HG02763 (cell line): Measurements from ENCODE around the gene DDI2.
"Not testable (repeated sequence)": the region's sequence is repeated elsewhere in the genome, so short reads cannot be mapped to it uniquely, and the experiment has no call there.

Experiments used
- ATAC-seq: cut with Tn5 transposase; IDR thresholded peaks from one replicate; pipeline ENCODE4 v1.9.1; 2021; ENCODE audit warnings: mild to moderate bottlenecking, moderate library complexity; ENCODE audit not compliant: unreplicated experiment

Gene DDI2

DNA sequence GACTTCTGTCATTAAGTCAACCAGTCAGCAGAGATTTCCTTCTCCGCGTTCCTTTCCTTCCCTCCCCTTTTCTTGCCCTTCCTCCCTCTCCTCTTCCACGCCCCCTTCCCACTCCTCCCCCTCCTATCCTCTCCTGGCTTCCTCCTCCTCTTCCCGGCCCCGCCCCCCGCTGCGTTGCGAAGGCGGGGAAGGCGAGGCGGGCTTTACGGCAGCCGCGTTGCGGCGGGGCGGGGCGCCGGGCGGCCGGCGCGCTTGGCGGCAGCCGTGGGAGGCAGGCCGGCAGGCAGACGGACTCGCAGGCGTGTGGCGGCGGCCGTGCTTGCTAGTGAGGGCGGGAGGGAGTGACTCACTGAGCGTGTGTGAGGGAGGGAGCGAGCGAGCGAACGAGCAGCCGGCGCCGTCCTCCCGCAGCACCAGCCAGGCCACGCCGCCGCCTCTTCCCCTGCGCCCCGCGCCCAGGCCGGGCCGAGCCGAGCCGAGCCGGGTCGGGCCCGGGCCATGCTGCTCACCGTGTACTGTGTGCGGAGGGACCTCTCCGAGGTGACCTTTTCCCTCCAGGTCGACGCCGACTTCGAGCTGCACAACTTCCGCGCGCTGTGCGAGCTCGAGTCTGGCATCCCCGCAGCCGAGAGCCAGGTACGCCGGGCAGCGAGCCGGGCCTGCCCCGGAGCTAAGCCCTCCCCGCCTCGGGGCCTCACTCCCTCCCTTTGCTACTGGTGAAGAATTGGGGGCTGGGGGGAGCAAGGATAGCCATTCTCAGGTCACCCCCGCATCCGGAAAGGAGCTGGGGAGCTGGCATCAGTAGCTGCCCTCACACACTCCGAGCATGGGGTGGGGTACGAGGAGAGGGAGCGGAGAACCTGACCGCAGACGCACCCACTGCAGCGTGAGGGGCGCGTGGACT, at the start of gene DDI2:
TSS of gene DDI2 (plus strand) at position 286 of the 904 bp plus-strand sequence. CDS start at position 499, 213 bp downstream.
- peak; percentile 76 for ATAC-seq

- ATAC-seq = no peak
These were observed 48.7 kb upstream of the DDI2 start for GRCh38 chr1:15568387-15569073.

GRCh38 chr1:15570861-15571260, 46.4 kb upstream of the DDI2 start:
- no peak for ATAC-seq

DNA sequence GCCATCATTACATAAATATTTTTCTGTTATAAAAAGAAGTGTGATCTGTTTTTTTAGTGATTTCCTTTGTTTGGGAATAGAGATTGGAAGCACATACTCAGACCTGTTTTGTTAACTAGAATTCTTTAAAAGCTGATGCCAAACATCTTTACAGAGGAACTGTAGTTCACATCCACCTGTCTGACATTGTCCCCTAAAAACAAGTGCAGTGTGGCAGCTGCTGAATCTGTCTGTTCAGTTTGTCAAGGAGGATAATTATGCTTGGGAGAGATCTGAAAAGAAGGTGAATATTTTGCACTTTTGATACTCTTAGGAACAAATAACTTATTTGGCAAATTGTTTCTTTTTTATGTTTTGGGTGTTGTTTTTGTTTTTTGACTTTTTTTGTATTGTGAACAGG, 46.0 kb upstream of the DDI2 start:
- no peak for ATAC-seq

- ATAC-seq = no peak
These were observed 43.8 kb upstream of the DDI2 start for GRCh38 chr1:15573477-15573876.

DNA sequence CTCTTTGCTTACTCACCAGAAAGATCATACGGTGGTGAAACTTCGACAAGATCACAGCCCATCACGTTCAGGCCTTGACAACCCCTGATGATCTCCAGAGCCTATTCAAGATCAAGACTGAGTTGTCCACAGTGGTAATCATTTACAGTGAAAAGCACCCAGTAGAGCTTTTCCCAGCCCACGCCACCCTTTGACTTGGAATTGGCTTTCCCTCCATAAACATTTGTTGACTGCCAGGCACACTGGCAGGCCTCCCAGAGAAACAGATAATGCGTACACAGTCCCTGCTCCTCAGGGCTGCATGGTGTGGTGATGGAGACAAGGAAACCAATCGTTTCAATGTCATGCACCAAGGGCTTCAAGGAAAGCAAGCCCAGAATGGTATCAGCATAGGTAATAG, 42.5 kb upstream of the DDI2 start:
- ATAC-seq = no peak

DNA sequence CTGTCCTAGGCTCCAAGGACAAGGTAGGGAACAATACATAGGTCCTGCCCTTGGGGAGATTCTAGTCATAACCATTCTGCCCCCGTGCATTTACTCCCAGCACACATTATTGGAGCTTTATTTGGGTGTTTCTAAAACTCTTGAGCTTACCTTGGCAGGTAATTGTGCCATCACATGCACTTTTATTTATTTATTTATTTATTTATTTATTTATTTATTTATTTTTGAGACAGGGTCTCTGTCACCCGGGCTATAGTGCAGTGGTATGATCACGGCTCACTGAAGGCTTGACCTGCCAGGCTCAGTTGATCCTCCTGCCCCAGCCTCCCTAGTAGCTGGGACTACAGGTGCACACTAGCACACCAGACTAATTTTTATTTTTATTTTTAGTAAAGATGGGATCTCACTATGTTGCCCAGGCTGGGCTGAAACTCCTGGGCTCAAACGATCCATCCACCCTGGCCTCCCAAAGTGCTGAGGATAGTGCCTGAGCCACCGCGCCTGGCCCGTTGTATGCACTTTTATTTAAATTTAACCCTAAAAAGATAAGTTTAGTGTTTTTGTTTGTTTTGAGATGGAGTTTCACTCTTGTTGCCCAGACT, 41.6 kb upstream of the DDI2 start:
- ATAC-seq = no peak

DNA sequence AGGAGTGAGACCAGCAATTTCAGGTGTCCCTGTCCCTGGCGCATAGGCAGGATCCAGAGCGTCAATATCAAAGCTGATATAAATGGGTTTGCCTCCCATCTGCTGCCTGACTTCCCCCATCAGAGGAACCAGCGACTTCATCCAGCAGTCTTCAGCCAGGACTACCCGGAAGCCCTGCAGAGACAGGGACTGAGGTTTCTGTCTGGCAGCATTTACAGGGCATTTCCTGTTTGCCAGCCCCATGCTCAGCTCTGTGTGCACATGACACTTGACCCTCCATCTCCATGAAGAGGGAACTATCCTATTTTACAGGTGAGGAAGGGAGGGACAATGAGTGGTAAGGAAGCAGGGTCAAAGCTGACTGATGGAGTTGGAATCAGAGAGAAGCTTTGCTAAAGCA, 39.6 kb upstream of the DDI2 start:
- ATAC-seq = no peak

DNA sequence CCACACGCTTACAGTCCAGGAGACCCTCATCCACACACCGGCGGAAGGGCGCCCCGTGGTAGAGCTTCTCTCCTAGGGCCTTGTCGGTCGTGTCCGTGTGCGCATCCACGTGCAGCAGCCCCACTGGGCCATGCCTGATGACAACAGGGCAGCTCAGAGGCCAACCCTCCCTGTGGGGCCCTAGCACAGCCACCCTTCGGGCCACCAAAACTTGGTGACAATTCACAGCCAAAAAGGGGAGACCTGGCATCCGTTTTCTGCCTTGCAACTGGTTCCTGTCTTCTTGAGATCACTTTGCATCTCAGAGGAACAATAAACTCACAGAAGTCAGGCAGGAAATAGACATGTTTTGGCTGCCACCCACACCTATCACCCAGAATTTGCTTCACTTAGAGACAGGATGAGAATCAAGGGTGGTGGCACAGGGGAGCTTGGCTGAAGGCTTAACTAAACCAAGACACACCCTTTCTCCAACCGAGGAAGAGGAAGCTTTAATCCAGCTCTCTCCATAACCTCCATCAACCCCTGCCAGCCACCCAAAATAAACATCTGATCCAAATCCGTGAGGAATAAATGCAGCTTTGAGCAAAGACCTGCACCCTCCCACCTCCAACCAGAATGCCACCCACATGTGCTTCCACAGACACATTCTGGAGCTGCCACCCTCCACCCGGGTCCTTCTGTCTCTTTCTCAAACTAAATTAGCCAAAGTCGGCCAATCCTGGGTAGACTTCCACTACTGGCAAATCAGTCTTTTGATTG, 38.2 kb upstream of the DDI2 start:
- ATAC-seq = no peak

GRCh38 chr1:15579683-15580047, 37.6 kb upstream of the DDI2 start:
- ATAC-seq = no peak

- no peak for ATAC-seq
These were observed 34.1 kb upstream of the DDI2 start for GRCh38 chr1:15583016-15583706.

- ATAC-seq = peak; percentile 45
These were observed 32.5 kb upstream of the DDI2 start, which contains the start of gene AGMAT for GRCh38 chr1:15584489-15585363. TSS of gene AGMAT (minus strand) at chr1:15585051. CDS start at chr1:15584967, 84 bp downstream.

DNA sequence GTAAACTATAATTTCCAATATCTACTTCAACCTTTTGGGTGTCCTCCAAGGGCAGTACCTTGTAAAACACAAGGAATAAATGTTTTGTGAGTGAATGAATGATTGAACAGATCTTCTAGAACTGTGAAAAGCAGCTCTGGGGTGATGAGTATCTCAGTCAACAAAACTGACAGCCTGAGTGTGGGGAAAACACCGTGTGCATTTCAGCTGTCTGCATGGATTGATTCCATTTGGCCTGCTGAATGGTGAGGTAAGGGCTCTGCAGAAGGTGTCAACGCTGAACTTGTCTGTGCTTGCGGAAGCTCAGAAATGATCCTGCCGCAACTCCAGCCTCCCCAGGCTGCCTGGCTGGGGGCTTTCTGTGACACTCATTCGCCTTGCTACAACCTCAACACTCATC, 25.0 kb upstream of the DDI2 start:
- no peak for ATAC-seq

GRCh38 chr1:15595809-15596617, 21.2 kb upstream of the DDI2 start:
- no peak for ATAC-seq

DNA sequence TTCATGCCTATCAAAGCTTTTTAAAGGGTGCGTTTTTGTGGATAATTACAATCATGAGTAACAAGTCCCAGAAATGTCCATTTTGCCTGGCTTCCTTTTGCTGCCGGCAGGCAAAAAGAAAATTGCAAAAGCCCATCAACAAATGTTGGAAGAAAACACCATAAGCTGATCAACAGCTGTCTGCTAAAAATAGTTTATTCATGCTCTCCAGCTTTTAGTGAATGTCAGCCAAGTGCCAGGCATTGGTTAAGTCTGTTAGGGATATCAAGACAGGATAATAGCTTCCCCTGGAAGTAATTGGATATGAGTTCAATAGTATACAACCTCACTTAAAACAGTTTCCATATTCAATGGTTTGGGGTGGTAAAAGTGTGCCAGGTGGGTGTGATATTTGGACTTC, 18.8 kb upstream of the DDI2 start:
- no peak for ATAC-seq

- ATAC-seq = peak; percentile 86
These were observed 13.9 kb upstream of the DDI2 start for GRCh38 chr1:15603050-15603965.

DNA sequence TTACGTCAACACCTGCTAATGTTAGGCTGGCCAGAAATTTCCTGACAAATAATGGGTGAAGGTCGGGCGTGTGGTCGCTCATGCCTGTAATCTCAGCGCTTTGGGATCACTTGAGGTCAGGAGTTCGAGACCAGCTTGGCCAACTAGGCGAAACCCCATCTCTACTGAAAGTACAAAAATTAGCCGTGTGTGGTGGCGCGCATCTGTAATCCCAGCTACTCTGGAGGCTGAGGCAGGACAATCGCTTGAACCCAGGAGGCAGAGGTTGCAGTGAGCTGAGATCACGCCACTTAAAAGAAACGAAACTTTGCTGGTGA, 13.3 kb upstream of the DDI2 start:
- not testable (repeated sequence) for ATAC-seq

DNA sequence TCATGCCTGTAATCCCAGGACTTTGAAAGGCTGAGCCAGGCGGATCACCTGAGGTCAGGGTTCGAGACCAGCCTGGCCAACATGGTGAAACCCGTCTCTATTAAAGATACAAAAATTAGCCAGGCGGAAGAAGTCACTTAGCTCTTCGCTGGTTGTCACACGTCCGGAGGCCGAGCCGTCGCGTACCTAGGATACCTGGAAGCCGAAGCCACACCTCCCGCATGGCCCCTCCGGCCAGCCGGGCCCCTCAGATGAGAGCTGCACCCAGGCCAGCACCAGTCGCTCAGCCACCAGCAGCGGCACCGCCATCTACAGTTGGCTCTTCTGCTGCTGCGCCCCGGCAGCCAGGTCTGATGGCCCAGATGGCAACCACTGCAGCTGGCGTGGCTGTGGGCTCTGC, 12.9 kb upstream of the DDI2 start:
- ATAC-seq = not testable (repeated sequence)
